Liver (tissue), 3 donors: Measurements from ENCODE around the gene CHTF8.

Experiments
- ATF3 ChIP-seq: IDR thresholded peaks from 2 replicates; pipeline ENCODE4 v1.6.1; 2016; ENCODE audit warnings: antibody characterized with exemption
- EGR1 ChIP-seq, 2 donors: IDR thresholded peaks; 2 replicates each; pipeline ENCODE4 v1.6.1; 2016 to 2018; ENCODE audit warnings: antibody characterized with exemption in 2 of 2, low read depth in 2 of 2
- GABPA ChIP-seq, 2 donors: IDR thresholded peaks in 1 of 2; conservative IDR thresholded peaks in 1 of 2; 2 replicates each; pipeline ENCODE4 v1.6.1; 2016; ENCODE audit warnings: antibody characterized with exemption in 2 of 2, mild to moderate bottlenecking in 1 of 2, moderate library complexity in 1 of 2
- MAX ChIP-seq: IDR thresholded peaks from 2 replicates; pipeline ENCODE4 v1.6.1; 2016; ENCODE audit warnings: antibody characterized with exemption
- RAD21 ChIP-seq, 2 donors: IDR thresholded peaks; 2 replicates each; pipeline ENCODE4 v1.6.1; 2016; ENCODE audit warnings: antibody characterized with exemption in 2 of 2, mild to moderate bottlenecking in 2 of 2
- RXRA ChIP-seq, 2 donors: IDR thresholded peaks; 2 replicates each; pipeline ENCODE4 v1.6.1; 2017 to 2018; ENCODE audit warnings: antibody characterized with exemption in 2 of 2, mild to moderate bottlenecking in 1 of 2
- SP1 ChIP-seq: IDR thresholded peaks from 2 replicates; pipeline ENCODE4 v1.6.1; 2018; ENCODE audit warnings: antibody characterized with exemption, mild to moderate bottlenecking
- TAF1 ChIP-seq: conservative IDR thresholded peaks from 2 replicates; pipeline ENCODE4 v1.6.1; 2016; ENCODE audit warnings: antibody characterized with exemption, mild to moderate bottlenecking
- YY1 ChIP-seq: IDR thresholded peaks from 2 replicates; pipeline ENCODE4 v1.6.1; 2016; ENCODE audit warnings: antibody characterized with exemption, mild to moderate bottlenecking
- TF ChIP-seq, protein P1 (sequence below): IDR thresholded peaks from 2 replicates; pipeline ENCODE4 v1.6.1; 2016; ENCODE audit warnings: antibody characterized with exemption, mild to moderate bottlenecking
- TF ChIP-seq, protein P2 (sequence below): fragments of 150-350 bp; IDR thresholded peaks from 2 replicates; pipeline ENCODE4 v1.5.1; 2017; ENCODE audit warnings: improper control_type of control experiment, low read depth, low read length; ENCODE audit not compliant: missing input control
- donor health status: healthy.
- donor health status: healthy.

DNA sequence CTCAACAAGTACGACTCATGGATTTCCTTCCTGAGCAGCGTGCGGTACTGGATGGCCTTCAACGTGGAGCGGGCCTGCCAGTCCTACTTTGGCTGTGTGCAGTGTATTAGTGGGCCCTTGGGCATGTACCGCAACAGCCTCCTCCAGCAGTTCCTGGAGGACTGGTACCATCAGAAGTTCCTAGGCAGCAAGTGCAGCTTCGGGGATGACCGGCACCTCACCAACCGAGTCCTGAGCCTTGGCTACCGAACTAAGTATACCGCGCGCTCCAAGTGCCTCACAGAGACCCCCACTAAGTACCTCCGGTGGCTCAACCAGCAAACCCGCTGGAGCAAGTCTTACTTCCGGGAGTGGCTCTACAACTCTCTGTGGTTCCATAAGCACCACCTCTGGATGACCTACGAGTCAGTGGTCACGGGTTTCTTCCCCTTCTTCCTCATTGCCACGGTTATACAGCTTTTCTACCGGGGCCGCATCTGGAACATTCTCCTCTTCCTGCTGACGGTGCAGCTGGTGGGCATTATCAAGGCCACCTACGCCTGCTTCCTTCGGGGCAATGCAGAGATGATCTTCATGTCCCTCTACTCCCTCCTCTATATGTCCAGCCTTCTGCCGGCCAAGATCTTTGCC is 17.9 kb downstream of the CHTF8 start:
- TF ChIP-seq SP1 (no peak), EGR1 (IDR thresholded peaks at IDR 0.05; ENCODE audit: low read depth in 2 of 2) (no peak), YY1 (no peak), RXRA (IDR thresholded peaks at IDR 0.05) (no peak), RAD21 (IDR thresholded peaks at IDR 0.05) (no peak), ATF3 (no peak), TAF1 (no peak), MAX (no peak), GABPA (IDR thresholded peaks at IDR 0.05 in 1 of 2, conservative IDR thresholded peaks at IDR 0.05 in 1 of 2) (no peak)
- TF ChIP-seq, protein P1, sequence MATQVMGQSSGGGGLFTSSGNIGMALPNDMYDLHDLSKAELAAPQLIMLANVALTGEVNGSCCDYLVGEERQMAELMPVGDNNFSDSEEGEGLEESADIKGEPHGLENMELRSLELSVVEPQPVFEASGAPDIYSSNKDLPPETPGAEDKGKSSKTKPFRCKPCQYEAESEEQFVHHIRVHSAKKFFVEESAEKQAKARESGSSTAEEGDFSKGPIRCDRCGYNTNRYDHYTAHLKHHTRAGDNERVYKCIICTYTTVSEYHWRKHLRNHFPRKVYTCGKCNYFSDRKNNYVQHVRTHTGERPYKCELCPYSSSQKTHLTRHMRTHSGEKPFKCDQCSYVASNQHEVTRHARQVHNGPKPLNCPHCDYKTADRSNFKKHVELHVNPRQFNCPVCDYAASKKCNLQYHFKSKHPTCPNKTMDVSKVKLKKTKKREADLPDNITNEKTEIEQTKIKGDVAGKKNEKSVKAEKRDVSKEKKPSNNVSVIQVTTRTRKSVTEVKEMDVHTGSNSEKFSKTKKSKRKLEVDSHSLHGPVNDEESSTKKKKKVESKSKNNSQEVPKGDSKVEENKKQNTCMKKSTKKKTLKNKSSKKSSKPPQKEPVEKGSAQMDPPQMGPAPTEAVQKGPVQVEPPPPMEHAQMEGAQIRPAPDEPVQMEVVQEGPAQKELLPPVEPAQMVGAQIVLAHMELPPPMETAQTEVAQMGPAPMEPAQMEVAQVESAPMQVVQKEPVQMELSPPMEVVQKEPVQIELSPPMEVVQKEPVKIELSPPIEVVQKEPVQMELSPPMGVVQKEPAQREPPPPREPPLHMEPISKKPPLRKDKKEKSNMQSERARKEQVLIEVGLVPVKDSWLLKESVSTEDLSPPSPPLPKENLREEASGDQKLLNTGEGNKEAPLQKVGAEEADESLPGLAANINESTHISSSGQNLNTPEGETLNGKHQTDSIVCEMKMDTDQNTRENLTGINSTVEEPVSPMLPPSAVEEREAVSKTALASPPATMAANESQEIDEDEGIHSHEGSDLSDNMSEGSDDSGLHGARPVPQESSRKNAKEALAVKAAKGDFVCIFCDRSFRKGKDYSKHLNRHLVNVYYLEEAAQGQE: no peak
- TF ChIP-seq, protein P2, sequence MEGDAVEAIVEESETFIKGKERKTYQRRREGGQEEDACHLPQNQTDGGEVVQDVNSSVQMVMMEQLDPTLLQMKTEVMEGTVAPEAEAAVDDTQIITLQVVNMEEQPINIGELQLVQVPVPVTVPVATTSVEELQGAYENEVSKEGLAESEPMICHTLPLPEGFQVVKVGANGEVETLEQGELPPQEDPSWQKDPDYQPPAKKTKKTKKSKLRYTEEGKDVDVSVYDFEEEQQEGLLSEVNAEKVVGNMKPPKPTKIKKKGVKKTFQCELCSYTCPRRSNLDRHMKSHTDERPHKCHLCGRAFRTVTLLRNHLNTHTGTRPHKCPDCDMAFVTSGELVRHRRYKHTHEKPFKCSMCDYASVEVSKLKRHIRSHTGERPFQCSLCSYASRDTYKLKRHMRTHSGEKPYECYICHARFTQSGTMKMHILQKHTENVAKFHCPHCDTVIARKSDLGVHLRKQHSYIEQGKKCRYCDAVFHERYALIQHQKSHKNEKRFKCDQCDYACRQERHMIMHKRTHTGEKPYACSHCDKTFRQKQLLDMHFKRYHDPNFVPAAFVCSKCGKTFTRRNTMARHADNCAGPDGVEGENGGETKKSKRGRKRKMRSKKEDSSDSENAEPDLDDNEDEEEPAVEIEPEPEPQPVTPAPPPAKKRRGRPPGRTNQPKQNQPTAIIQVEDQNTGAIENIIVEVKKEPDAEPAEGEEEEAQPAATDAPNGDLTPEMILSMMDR: no peak
